Loucy (cell line): ENCODE measurements around the gene FHL1.

ENCODE experiments used
- H2AFZ ChIP-seq: fragments of 200-600 bp; sonication (generic); 2 replicates; pipeline ENCODE4 v1.6.0; 2016; ENCODE audit warnings: antibody characterized with exemption, mild to moderate bottlenecking, low read length, moderate library complexity
- H3F3A ChIP-seq: fragments of 200-600 bp; 2 replicates; pipeline ENCODE4 v1.6.0; 2016; ENCODE audit warnings: antibody characterized with exemption, low read depth, mild to moderate bottlenecking
- H3K27me3 ChIP-seq: fragments of 200-600 bp; sonication (generic); 2 replicates; pipeline ENCODE4 v1.6.1; 2014; ENCODE audit warnings: low read length, mild to moderate bottlenecking; ENCODE audit not compliant: insufficient read depth, poor library complexity, severe bottlenecking
- H3K36me3 ChIP-seq: fragments of 200-600 bp; sonication (generic); 2 replicates; pipeline ENCODE4 v1.6.1; 2016; ENCODE audit warnings: low read length; ENCODE audit not compliant: insufficient read depth
- H3K4me1 ChIP-seq: fragments of 200-600 bp; sonication (generic); 2 replicates; pipeline ENCODE4 v1.5.1; 2014; ENCODE audit warnings: low read length, mild to moderate bottlenecking; ENCODE audit not compliant: insufficient read depth, poor library complexity, severe bottlenecking
- H3K4me2 ChIP-seq: fragments of 200-600 bp; sonication (generic); 2 replicates; pipeline ENCODE4 v1.6.0; 2014; ENCODE audit warnings: antibody characterized with exemption, low read length, low read depth, mild to moderate bottlenecking; ENCODE audit not compliant: poor library complexity, severe bottlenecking
- H3K4me3 ChIP-seq: fragments of 200-600 bp; sonication (generic); 2 replicates; pipeline ENCODE4 v1.5.1; 2014; ENCODE audit warnings: low read length, mild to moderate bottlenecking, mixed read lengths; ENCODE audit not compliant: poor library complexity, severe bottlenecking
- H3K79me2 ChIP-seq: fragments of 200-600 bp; sonication (generic); 2 replicates; pipeline ENCODE4 v1.6.1; 2014; ENCODE audit warnings: low read length; ENCODE audit not compliant: insufficient read depth
- H3K9ac ChIP-seq: fragments of 200-600 bp; sonication (generic); 2 replicates; pipeline ENCODE4 v1.6.0; 2014; ENCODE audit warnings: mild to moderate bottlenecking, low read depth, low read length, moderate library complexity; ENCODE audit not compliant: poor library complexity, severe bottlenecking
- H3K9me2 ChIP-seq: fragments of 200-600 bp; sonication (generic); replicated peaks from 2 replicates; pipeline ENCODE4 v1.6.1; 2016; ENCODE audit warnings: low read depth, low read length, mixed read lengths
- H3K9me3 ChIP-seq: fragments of 200-600 bp; sonication (generic); 2 replicates; pipeline ENCODE4 v1.6.1; 2014; ENCODE audit warnings: mild to moderate bottlenecking, antibody characterized with exemption, low read length, low read depth; ENCODE audit not compliant: insufficient read depth
- H4K20me1 ChIP-seq: fragments of 200-600 bp; sonication (generic); 2 replicates; pipeline ENCODE4 v1.6.0; 2014; ENCODE audit warnings: antibody characterized with exemption, low read length, mild to moderate bottlenecking; ENCODE audit not compliant: insufficient read depth, poor library complexity, severe bottlenecking
- CTCF ChIP-seq: fragments of 200-600 bp; sonication (generic); conservative IDR thresholded peaks from 2 replicates; pipeline ENCODE4 v1.5.1; 2014; ENCODE audit warnings: mild to moderate bottlenecking, antibody characterized with exemption, low read length
- EZH2phosphoT487 ChIP-seq: fragments of 200-600 bp; IDR thresholded peaks from 2 replicates; pipeline ENCODE4 v1.6.1; 2018; ENCODE audit warnings: antibody characterized with exemption, mild to moderate bottlenecking, moderate library complexity, borderline replicate concordance

FHL1 gene

GRCh38 chrX:136176399-136176825, 29.1 kb downstream of the FHL1 start:
- H3K9ac ChIP-seq, result no peak overlapping the region
- H3K4me2 ChIP-seq, result no peak overlapping the region
- no peak for TF ChIP-seq CTCF
- no peak for TF ChIP-seq EZH2phosphoT487
- H3K9me3 ChIP-seq, result no peaks in the 10 kb centered on the region
- no peaks in the 10 kb centered on the region for H3K4me1 ChIP-seq
- no peak overlapping the region for H3K4me3 ChIP-seq
- no peaks in the 10 kb centered on the region for H3K27me3 ChIP-seq
- no peaks in the 10 kb centered on the region for H3K9me2 ChIP-seq
- H3K36me3 ChIP-seq, result no peaks in the 10 kb centered on the region
- no peaks in the 10 kb centered on the region for H3K79me2 ChIP-seq
- no peaks in the 10 kb centered on the region for H4K20me1 ChIP-seq
- no peak overlapping the region for H2AFZ ChIP-seq
- no peaks in the 10 kb centered on the region for H3F3A ChIP-seq

GRCh38 chrX:136179133-136179532, 31.8 kb downstream of the FHL1 start:
- no peak overlapping the region for H3K4me2 ChIP-seq
- H3K4me1 ChIP-seq, result no peaks in the 10 kb centered on the region
- no peaks in the 10 kb centered on the region for H3F3A ChIP-seq
- TF ChIP-seq EZH2phosphoT487 (no peak), CTCF (no peak)
- no peaks in the 10 kb centered on the region for H3K9me3 ChIP-seq
- H3K36me3 ChIP-seq, result no peaks in the 10 kb centered on the region
- H4K20me1 ChIP-seq, result no peaks in the 10 kb centered on the region
- no peaks in the 10 kb centered on the region for H3K79me2 ChIP-seq
- no peaks in the 10 kb centered on the region for H3K27me3 ChIP-seq
- H3K9ac ChIP-seq, result no peak overlapping the region
- H2AFZ ChIP-seq, result no peak overlapping the region
- no peak overlapping the region for H3K4me3 ChIP-seq
- H3K9me2 ChIP-seq, result no peaks in the 10 kb centered on the region

DNA sequence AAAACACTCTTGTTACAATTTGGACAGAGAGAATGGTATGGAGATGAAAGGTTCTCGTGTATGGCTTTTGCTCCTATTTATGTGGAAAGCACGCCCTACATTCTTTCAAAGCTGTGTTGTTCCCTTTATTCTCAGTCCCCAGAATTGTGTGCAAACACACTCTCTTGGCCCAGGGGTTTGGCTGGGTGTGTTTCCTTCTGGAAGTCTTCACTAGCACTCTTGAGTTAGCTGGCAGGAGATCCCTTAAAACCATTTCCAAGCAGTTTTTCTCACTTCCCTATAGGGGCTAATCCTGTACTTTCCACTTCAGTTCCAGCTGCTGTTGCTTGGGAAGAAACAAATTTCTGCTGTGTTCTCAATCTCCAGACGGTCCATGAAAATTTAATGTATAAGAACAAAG, 35.1 kb downstream of the FHL1 start:
- no peak overlapping the region for H3K4me3 ChIP-seq
- no peaks in the 10 kb centered on the region for H3K9me3 ChIP-seq
- no peak overlapping the region for H2AFZ ChIP-seq
- H3K9ac ChIP-seq, result no peak overlapping the region
- TF ChIP-seq CTCF (no peak), EZH2phosphoT487 (no peak)
- no peak overlapping the region for H3K4me2 ChIP-seq
- H4K20me1 ChIP-seq, result no peaks in the 10 kb centered on the region
- no peaks in the 10 kb centered on the region for H3K27me3 ChIP-seq
- no peaks in the 10 kb centered on the region for H3K4me1 ChIP-seq
- H3K36me3 ChIP-seq, result no peaks in the 10 kb centered on the region
- no peaks in the 10 kb centered on the region for H3F3A ChIP-seq
- H3K79me2 ChIP-seq, result no peaks in the 10 kb centered on the region
- H3K9me2 ChIP-seq, result no peaks in the 10 kb centered on the region
